Mononuclear cell (primary cell): Measurements from ENCODE around the gene SERPINA12. TPM values are rescaled to one million over a fixed set of nuclear protein-coding genes. Genes with fewer than 3 reads are reported as not detected.
"Not testable (repeated sequence)": the region's sequence is repeated elsewhere in the genome, so short reads cannot be mapped to it uniquely, and the experiment has no call there.

Experiments
- H3K27me3 ChIP-seq: 2 replicates; pipeline ENCODE4 v1.6.0; 2011; ENCODE audit warnings: low read length, control low read depth; ENCODE audit not compliant: insufficient read depth
- H3K4me1 ChIP-seq: 2 replicates; pipeline ENCODE4 v1.5.1; 2011; ENCODE audit warnings: mild to moderate bottlenecking, low read length, control low read depth; ENCODE audit not compliant: insufficient read depth
- H3K4me3 ChIP-seq: 2 replicates; pipeline ENCODE4 v1.5.1; 2011; ENCODE audit warnings: mild to moderate bottlenecking, low read length, moderate library complexity
- H3K9me3 ChIP-seq: 2 replicates; pipeline ENCODE4 v1.5.1; 2011; ENCODE audit warnings: low read depth, mild to moderate bottlenecking, control low read depth, low read length
- total RNA-seq: library from RNA; depleted of rRNA; stranded (reverse); fragments of >200 nt; gene quantifications from one replicate; pipeline ENCODE4 v1.2.3, GENCODE V29; 2012

Gene SERPINA12
- total RNA-seq, 1 donor: not detected

DNA sequence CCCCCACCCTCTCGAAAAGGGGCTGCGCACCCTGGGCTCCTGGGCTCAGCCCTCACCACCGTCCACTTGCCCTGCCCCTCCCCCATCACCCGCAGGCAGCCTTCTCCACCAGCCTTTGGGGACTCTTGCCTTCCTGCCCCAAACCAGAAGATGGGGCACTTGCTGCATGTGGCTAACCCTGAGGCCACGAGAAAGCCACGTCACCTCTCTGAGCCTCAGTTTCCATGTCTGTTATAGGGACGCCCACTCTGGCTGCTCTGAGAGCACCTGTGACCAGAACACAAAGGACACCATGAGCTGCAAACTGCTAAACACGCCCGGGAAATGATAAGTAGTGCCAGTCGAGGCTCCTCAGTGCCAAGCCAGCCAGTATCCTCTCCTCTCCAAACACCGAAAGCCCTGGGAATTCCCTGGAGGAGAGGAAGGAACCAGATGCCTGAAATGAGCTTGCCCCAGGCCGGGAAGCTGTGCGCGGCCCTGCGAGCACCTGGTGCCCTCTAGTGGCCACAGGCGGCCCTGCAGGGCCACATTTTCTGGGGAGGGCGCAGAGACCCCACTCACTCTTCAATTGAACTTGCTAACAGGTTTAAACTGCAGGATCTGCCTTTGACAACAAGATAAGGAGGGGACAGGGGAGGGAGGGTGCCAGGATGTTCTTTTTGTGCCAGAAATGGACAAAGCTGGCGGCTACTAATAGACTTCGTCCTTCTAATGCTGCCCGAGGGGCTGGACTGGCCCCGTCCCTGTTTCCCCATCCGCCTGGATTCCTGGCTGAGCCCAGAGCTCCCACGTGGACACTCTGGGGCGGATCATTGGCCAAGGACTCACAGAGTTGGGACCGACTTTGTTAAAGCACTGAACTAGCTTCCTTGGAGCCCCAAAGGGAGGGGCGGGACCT is 23.1 kb downstream of the SERPINA12 start:
- H3K27me3 ChIP-seq: peaks cover 3% of the 10 kb centered on the region
- H3K9me3 ChIP-seq: no peaks in the 10 kb centered on the region
- H3K4me1 ChIP-seq: no peaks in the 10 kb centered on the region
- H3K4me3 ChIP-seq: no peak overlapping the region

DNA sequence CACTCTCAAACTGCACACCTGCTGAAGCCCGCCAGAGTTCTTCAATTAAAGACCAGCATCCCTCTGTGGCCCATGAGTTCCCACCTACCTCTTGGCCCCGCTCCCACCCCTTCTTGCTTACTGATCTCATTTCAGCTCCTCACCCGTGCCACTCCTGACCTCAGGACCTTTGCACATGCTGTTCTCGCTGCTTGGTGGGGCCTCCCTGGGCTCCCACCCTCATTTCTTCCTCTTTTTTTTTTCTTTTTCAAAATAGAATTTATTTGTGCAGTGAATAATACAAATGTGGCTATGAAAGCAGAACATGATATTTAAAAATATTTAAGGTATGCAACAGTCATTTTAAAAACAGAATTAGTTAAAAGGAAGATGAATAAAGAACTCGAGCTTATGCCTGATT is 24.8 kb downstream of the SERPINA12 start:
- Histone ChIP-seq H3K4me1 (no peaks in the 10 kb centered on the region), H3K4me3 (no peak overlapping the region), H3K27me3 (peaks cover 3% of the 10 kb centered on the region), H3K9me3 (no peaks in the 10 kb centered on the region)

GRCh38 chr14:94483729-94484275 is 25.5 kb downstream of the SERPINA12 start:
- H3K4me1 ChIP-seq: no peaks in the 10 kb centered on the region
- no peak overlapping the region for H3K4me3 ChIP-seq
- H3K9me3 ChIP-seq: no peaks in the 10 kb centered on the region
- peaks cover 3% of the 10 kb centered on the region for H3K27me3 ChIP-seq

GRCh38 chr14:94483071-94483451 is 26.2 kb downstream of the SERPINA12 start:
- H3K4me3 ChIP-seq: no peak overlapping the region
- no peaks in the 10 kb centered on the region for H3K9me3 ChIP-seq
- peaks cover 3% of the 10 kb centered on the region for H3K27me3 ChIP-seq
- H3K4me1 ChIP-seq: no peaks in the 10 kb centered on the region

- not testable (repeated sequence) for H3K4me1 ChIP-seq, H3K27me3 ChIP-seq, H3K4me3 ChIP-seq, H3K9me3 ChIP-seq
Measured at GRCh38 chr14:94482132-94483070, 26.9 kb downstream of the SERPINA12 start.

- Histone ChIP-seq H3K4me1 (no peaks in the 10 kb centered on the region), H3K4me3 (no peak overlapping the region), H3K9me3 (no peaks in the 10 kb centered on the region), H3K27me3 (peaks cover 2% of the 10 kb centered on the region)
Measured at GRCh38 chr14:94481468-94482131, 27.7 kb downstream of the SERPINA12 start.

DNA sequence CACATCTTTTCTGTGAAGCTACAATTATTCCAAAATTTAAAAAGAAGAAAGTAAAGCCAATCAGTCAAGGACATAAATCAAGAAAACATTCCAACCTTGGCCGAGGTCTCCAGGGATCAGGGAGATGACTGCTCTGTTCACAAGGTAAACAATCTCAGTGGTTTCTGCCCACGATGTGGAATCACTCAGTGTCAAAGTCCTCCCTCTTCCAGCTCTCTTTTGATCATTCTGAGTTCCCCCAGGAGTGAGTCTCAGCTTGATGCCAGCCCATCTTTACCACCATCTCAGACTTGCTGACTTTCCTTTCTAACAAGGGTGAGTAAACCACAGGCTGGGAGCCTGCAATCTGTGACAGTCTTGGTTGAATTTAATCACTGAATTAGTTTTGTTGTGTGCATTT is 28.5 kb downstream of the SERPINA12 start:
- Histone ChIP-seq H3K4me1 (no peaks in the 10 kb centered on the region), H3K4me3 (no peak overlapping the region), H3K27me3 (no peaks in the 10 kb centered on the region), H3K9me3 (no peaks in the 10 kb centered on the region)

DNA sequence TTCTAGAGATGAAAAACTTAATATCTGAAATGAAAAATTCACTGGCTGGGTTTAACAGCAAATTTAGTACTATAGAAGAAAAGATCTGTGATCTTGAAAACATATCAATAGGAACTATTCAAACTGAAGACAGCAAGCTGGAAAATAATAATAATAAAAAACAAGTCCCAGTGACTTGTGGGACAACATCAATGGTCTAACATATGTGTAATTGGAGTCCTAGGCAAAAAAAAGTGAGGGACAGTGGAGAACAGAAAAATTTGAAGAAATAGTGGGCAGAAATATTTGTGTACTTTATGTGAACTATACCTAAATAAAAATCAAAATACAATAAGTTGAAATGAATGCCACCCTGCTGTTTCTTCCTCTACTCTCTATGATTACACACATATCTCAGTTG is 30.8 kb downstream of the SERPINA12 start:
- no peak overlapping the region for H3K4me3 ChIP-seq
- H3K27me3 ChIP-seq: no peaks in the 10 kb centered on the region
- H3K4me1 ChIP-seq: no peaks in the 10 kb centered on the region

GRCh38 chr14:94476023-94476422 is 33.2 kb downstream of the SERPINA12 start, which contains the start of gene SERPINA9:
TSS of gene SERPINA9 (minus strand) at chr14:94476197. CDS start at chr14:94469840, 6,357 bp downstream.
- Histone ChIP-seq H3K4me3 (no peak within 1 kb of the TSS), H3K9me3 (no peaks in the 10 kb centered on the region), H3K4me1 (no peaks in the 10 kb centered on the region), H3K27me3 (no peaks in the 10 kb centered on the region)

More for the DNA sequence above, 30.8 kb downstream of the SERPINA12 start:
- no peaks in the 10 kb centered on the region for H3K9me3 ChIP-seq

DNA sequence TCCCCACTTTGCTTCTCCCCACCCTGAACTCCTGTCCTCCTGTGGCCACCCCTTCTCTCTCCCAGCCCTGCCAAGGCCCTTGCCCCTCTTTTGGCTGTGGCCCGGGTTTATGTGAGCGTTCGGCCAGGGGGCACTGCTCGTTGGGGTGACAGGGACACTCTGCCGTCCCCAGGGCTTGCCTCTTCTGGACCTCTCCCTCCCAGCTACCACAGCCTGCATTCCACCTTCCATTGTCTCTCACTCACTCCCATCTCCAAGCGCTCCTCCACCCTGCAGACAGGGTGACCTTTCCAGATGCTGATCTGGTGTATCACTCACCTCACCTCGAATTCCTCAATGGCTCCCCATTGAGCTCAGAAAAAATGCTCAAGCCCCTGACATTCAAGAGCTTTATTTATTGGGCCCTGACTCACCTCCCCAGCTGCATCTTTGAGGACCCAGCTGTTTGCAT is 34.7 kb downstream of the SERPINA12 start:
- no peaks in the 10 kb centered on the region for H3K4me1 ChIP-seq
- H3K4me3 ChIP-seq: no peak overlapping the region
- H3K9me3 ChIP-seq: no peaks in the 10 kb centered on the region

DNA sequence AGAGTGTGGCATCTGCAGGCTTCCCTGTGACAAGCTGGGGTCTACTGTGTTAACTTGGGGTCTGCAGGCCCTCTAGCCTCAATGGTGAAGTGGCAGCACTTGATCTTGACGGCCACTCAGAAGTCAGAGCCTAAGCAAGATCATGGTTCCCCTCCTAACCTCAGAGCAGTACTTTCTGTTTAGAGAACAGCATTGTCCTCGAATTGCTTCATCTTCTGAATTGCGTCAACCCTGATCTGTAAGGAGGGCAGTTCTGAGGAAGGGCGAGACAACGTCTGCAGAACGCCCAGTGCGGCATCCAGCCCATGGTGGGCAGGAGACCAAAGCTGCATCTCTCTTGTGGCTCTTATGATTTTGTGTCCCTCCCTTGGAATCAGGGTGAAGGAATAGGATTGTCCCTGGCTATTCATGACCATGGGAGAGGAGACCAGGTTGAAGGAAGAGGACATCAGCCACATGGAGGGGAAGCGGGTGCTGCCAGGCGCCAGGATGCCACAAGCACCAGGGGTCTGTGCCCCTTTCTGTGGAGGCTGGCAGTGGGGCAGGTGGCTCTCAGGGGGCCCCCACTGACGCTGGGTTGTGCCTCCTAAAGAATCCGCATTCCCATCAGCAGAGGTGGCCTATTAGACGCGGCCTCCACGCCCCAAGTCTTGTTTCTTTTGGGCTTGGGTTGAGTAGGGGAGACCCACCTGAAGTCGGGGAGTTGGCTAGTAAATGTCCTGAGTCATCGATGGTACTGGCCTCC is 35.4 kb downstream of the SERPINA12 start:
- Histone ChIP-seq H3K27me3 (no peaks in the 10 kb centered on the region), H3K4me1 (no peaks in the 10 kb centered on the region), H3K9me3 (no peaks in the 10 kb centered on the region), H3K4me3 (no peak overlapping the region)

More for the DNA sequence above, 34.7 kb downstream of the SERPINA12 start:
- no peaks in the 10 kb centered on the region for H3K27me3 ChIP-seq

GRCh38 chr14:94472842-94473241 is 36.4 kb downstream of the SERPINA12 start:
- Histone ChIP-seq H3K4me3 (no peak overlapping the region), H3K9me3 (no peaks in the 10 kb centered on the region), H3K4me1 (no peaks in the 10 kb centered on the region), H3K27me3 (no peaks in the 10 kb centered on the region)

DNA sequence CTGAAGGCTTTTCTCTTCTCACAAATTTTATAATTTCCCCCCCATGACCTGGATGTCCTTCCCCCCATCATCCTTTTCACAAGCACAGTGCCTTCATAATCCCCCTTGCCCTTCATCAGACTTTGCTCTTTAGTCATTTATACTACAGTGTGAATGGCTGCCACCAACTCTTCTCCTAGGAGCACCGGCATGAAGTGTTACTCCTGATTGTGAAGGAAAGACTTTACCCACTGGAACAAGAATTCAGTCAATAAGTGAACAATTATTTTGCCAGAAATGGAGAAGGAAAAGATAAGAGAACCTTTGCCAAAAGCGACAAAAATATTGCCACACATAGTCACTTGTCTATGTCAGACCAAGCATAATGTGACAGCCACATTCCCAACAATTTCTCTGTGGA is 38.2 kb downstream of the SERPINA12 start:
- H3K27me3 ChIP-seq: no peaks in the 10 kb centered on the region
- no peaks in the 10 kb centered on the region for H3K9me3 ChIP-seq
- H3K4me3 ChIP-seq: no peak overlapping the region

GRCh38 chr14:94470311-94470710 is 39.0 kb downstream of the SERPINA12 start:
- H3K27me3 ChIP-seq: no peaks in the 10 kb centered on the region
- no peaks in the 10 kb centered on the region for H3K4me1 ChIP-seq

More for the DNA sequence above, 38.2 kb downstream of the SERPINA12 start:
- H3K4me1 ChIP-seq: no peaks in the 10 kb centered on the region

More at GRCh38 chr14:94470311-94470710, 39.0 kb downstream of the SERPINA12 start:
- H3K9me3 ChIP-seq: no peaks in the 10 kb centered on the region
- no peak overlapping the region for H3K4me3 ChIP-seq
